ENCODE measurements around the gene TADA2B. TPM values are rescaled to one million over a fixed set of nuclear protein-coding genes. Genes with fewer than 3 reads are reported as not detected.
A peak's percentile ranks its signal among the peaks of the same experiment; 100 is the strongest.

Gene TADA2B
- total and polyA plus RNA-seq, 3 donors from 2014 or later = 34.5 to 47.6 (median 42.2) TPM

GRCh38 chr4:7041246-7041645 is 1.9 kb upstream of the TADA2B start:
- Histone ChIP-seq H3K36me3 (ENCODE audit: low read depth, missing control alignments) (no peaks in the 10 kb centered on the region), H3K4me1 (peaks cover 30% of the 10 kb centered on the region), H3K9me3 (no peaks in the 10 kb centered on the region), H3K27me3 (no peaks in the 10 kb centered on the region), H3K27ac (no peak overlapping the region), H3K4me3 (no peak overlapping the region)
- 43 to 82% methylated on average over 16 to 19 of the region's 19 CpGs for WGBS, 2 donors
- no peak for DNase-seq
- intact Hi-C loops (cut with DNase I; ENCODE audit: low total_unique reads) = no loop called here
- TF ChIP-seq POLR2A (IDR thresholded peaks at IDR 0.05) (no peak), CTCF (IDR thresholded peaks at IDR 0.05) (no peak)

GRCh38 chr4:7041801-7042502 is 1.2 kb upstream of the TADA2B start:
- Histone ChIP-seq H3K4me1 (peaks cover 37% of the 10 kb centered on the region), H3K27ac (peak overlapping the region in 1 of 2 donors; percentile 65), H3K27me3 (no peaks in the 10 kb centered on the region), H3K36me3 (ENCODE audit: low read depth, missing control alignments) (no peaks in the 10 kb centered on the region), H3K9me3 (no peaks in the 10 kb centered on the region), H3K4me3 (peak overlapping the region; percentile 55 to 78)
- peak; percentile 66 for DNase-seq
- WGBS, 2 donors = 6 to 15% methylated on average over 20 to 42 of the region's 42 CpGs
- intact Hi-C loops (cut with DNase I; ENCODE audit: low total_unique reads) = no loop called here
- TF ChIP-seq POLR2A (IDR thresholded peaks at IDR 0.05) (no peak), CTCF (IDR thresholded peaks at IDR 0.05) (no peak)

GRCh38 chr4:7042503-7043283 is 479 bp upstream of the TADA2B start:
- Histone ChIP-seq H3K27ac (peak overlapping the region; percentile 40 to 65), H3K9me3 (no peaks in the 10 kb centered on the region), H3K4me1 (peaks cover 43% of the 10 kb centered on the region), H3K27me3 (no peaks in the 10 kb centered on the region), H3K4me3 (peak overlapping the region; percentile 55 to 78), H3K36me3 (ENCODE audit: low read depth, missing control alignments) (no peaks in the 10 kb centered on the region)
- 0% methylated on average over 41 to 59 of the region's 90 CpGs for WGBS, 2 donors
- intact Hi-C loops (cut with DNase I; ENCODE audit: low total_unique reads) = no loop called here
- DNase-seq = peak; percentile 97
- TF ChIP-seq POLR2A (IDR thresholded peaks at IDR 0.05) (no peak), CTCF (IDR thresholded peaks at IDR 0.05) (peak; percentile 16 to 95 (median 79))

- Histone ChIP-seq H3K9me3 (no peaks in the 10 kb centered on the region), H3K4me1 (peaks cover 43% of the 10 kb centered on the region), H3K27ac (peak overlapping the region; percentile 92 to 93), H3K27me3 (no peaks in the 10 kb centered on the region), H3K4me3 (peak overlapping the region; percentile 96 to 99), H3K36me3 (ENCODE audit: low read depth, missing control alignments) (no peaks in the 10 kb centered on the region)
- TF ChIP-seq POLR2A (IDR thresholded peaks at IDR 0.05) = no peak
- TF ChIP-seq CTCF (IDR thresholded peaks at IDR 0.05) = no peak
- intact Hi-C loops (cut with DNase I; ENCODE audit: low total_unique reads) = no loop called here
- 4 to 6% methylated on average over 22 to 27 of the region's 29 CpGs for WGBS, 2 donors
- DNase-seq = peak; percentile 74
Measured at GRCh38 chr4:7044137-7044930, 1.2 kb downstream of the TADA2B start.

Measured in testis (tissue), 3 donors.